ENCODE data around the gene UBASH3B. TPM values are rescaled to one million over a fixed set of nuclear protein-coding genes. Genes with fewer than 3 reads are reported as not detected.

Gene UBASH3B
- total RNA-seq, 1 donor from 2014 or later = 2.6 TPM

- H3K27ac ChIP-seq (replicated peaks) = no peak overlapping the region
- no peaks in the 10 kb centered on the region for H3K9me3 ChIP-seq (replicated peaks)
- TF ChIP-seq CTCF (IDR thresholded peaks at IDR 0.05; ENCODE audit: borderline replicate concordance) = no peak
- DNase-seq = no peak
- intact Hi-C loops (cut with micrococcal nuclease) = no loop called here
- no peak overlapping the region for H3K4me3 ChIP-seq
- H3K4me1 ChIP-seq = no peaks in the 10 kb centered on the region
- H3K27me3 ChIP-seq (ENCODE audit: low read depth) = no peaks in the 10 kb centered on the region
- no peaks in the 10 kb centered on the region for H3K36me3 ChIP-seq
Observed at GRCh38 chr11:122701143-122701542, 45.6 kb downstream of the UBASH3B start.

- Histone ChIP-seq H3K36me3 (no peaks in the 10 kb centered on the region), H3K27me3 (ENCODE audit: low read depth) (no peaks in the 10 kb centered on the region), H3K27ac (replicated peaks) (no peak overlapping the region)
Observed at GRCh38 chr11:122703541-122704272, 48.2 kb downstream of the UBASH3B start.

GRCh38 chr11:122705396-122705795, 49.9 kb downstream of the UBASH3B start:
- Histone ChIP-seq H3K27me3 (ENCODE audit: low read depth) (no peaks in the 10 kb centered on the region), H3K27ac (replicated peaks) (no peak overlapping the region), H3K9me3 (replicated peaks) (no peaks in the 10 kb centered on the region), H3K4me3 (no peak overlapping the region), H3K36me3 (no peaks in the 10 kb centered on the region), H3K4me1 (no peaks in the 10 kb centered on the region)
- DNase-seq = no peak
- intact Hi-C loops (cut with micrococcal nuclease) = no loop called here
- no peak for TF ChIP-seq CTCF (IDR thresholded peaks at IDR 0.05; ENCODE audit: borderline replicate concordance)

More at GRCh38 chr11:122703541-122704272, 48.2 kb downstream of the UBASH3B start:
- H3K4me1 ChIP-seq = no peaks in the 10 kb centered on the region
- H3K4me3 ChIP-seq = no peak overlapping the region
- H3K9me3 ChIP-seq (replicated peaks) = no peaks in the 10 kb centered on the region
- DNase-seq = no peak
- TF ChIP-seq CTCF (IDR thresholded peaks at IDR 0.05; ENCODE audit: borderline replicate concordance) = no peak
- intact Hi-C loops (cut with micrococcal nuclease) = no loop called here

GRCh38 chr11:122706291-122707088, 51.0 kb downstream of the UBASH3B start:
- H3K4me1 ChIP-seq = no peaks in the 10 kb centered on the region
- DNase-seq = no peak
- H3K27ac ChIP-seq (replicated peaks) = no peak overlapping the region
- intact Hi-C loops (cut with micrococcal nuclease) = no loop called here
- H3K36me3 ChIP-seq = no peaks in the 10 kb centered on the region
- peaks cover 6% of the 10 kb centered on the region for H3K27me3 ChIP-seq (ENCODE audit: low read depth)
- H3K4me3 ChIP-seq = no peak overlapping the region
- TF ChIP-seq CTCF (IDR thresholded peaks at IDR 0.05; ENCODE audit: borderline replicate concordance) = no peak
- no peaks in the 10 kb centered on the region for H3K9me3 ChIP-seq (replicated peaks)

- Histone ChIP-seq H3K27ac (replicated peaks) (no peak overlapping the region), H3K4me1 (no peaks in the 10 kb centered on the region), H3K27me3 (ENCODE audit: low read depth) (peaks cover 10% of the 10 kb centered on the region), H3K9me3 (replicated peaks) (no peaks in the 10 kb centered on the region), H3K36me3 (no peaks in the 10 kb centered on the region), H3K4me3 (no peak overlapping the region)
- intact Hi-C loops (cut with micrococcal nuclease) = no loop called here
- no peak for TF ChIP-seq CTCF (IDR thresholded peaks at IDR 0.05; ENCODE audit: borderline replicate concordance)
- DNase-seq = no peak
Observed at GRCh38 chr11:122707111-122707510, 51.6 kb downstream of the UBASH3B start.

All from left ventricle myocardium inferior (tissue), 1 donor.